K562 (cell line): Measurements from ENCODE around the gene TMEM39B. TPM values are rescaled to one million over a fixed set of nuclear protein-coding genes. Genes with fewer than 3 reads are reported as not detected.
A peak's percentile ranks its signal among the peaks of the same experiment; 100 is the strongest.

Source experiments
- ATF1 ChIP-seq, 2 experiments: fragments of 450-650 bp in 1 of 2; IDR thresholded peaks; 2 replicates each; pipeline ENCODE4 v1.6.1; 2016; ENCODE audit warnings: missing compliant biosample characterization in 1 of 2, missing genetic modification characterization in 1 of 2
- BRD9 ChIP-seq: fragments of 450-650 bp; IDR thresholded peaks from 2 replicates; pipeline ENCODE4 v1.6.1; 2018; ENCODE audit warnings: low read depth; ENCODE audit not compliant: partially characterized antibody
- CCNT2 ChIP-seq: IDR thresholded peaks from 2 replicates; pipeline ENCODE4 v1.6.1; 2011; ENCODE audit warnings: borderline replicate concordance, low read depth, mild to moderate bottlenecking, moderate library complexity, mixed read lengths, low read length; ENCODE audit not compliant: insufficient read length; ENCODE audit errors: extremely low read depth
- MTA2 ChIP-seq: fragments of 450-650 bp; IDR thresholded peaks from 2 replicates; pipeline ENCODE4 v1.6.1; 2016; ENCODE audit warnings: low read depth
- NCOA6 ChIP-seq: fragments of 450-650 bp; IDR thresholded peaks from 2 replicates; pipeline ENCODE4 v1.6.1; 2017; ENCODE audit warnings: mild to moderate bottlenecking
- NR2C1 ChIP-seq, 2 experiments: fragments of 450-650 bp; IDR thresholded peaks; 2 replicates each; pipeline ENCODE4 v1.6.1; 2017; ENCODE audit warnings: mild to moderate bottlenecking in 2 of 2, antibody characterized with exemption in 1 of 2, inconsistent platforms in 1 of 2, missing compliant biosample characterization in 1 of 2, missing genetic modification characterization in 1 of 2
- PTTG1 ChIP-seq: fragments of 450-650 bp; IDR thresholded peaks from 2 replicates; pipeline ENCODE4 v1.6.1; 2016; ENCODE audit warnings: low read depth, mild to moderate bottlenecking, missing genetic modification characterization, missing compliant biosample characterization
- TFAM ChIP-seq: fragments of 250-450 bp; sonication (Bioruptor Pico); conservative IDR thresholded peaks from 2 replicates; pipeline ENCODE4 v1.5.0; 2021; ENCODE audit warnings: mild to moderate bottlenecking, moderate library complexity
- ZNF124 ChIP-seq: sonication (generic); formaldehyde crosslinking; IDR thresholded peaks from 2 replicates; pipeline ENCODE4 v1.8.1; 2022; ENCODE audit warnings: missing genetic modification reagents
- ZNF507 ChIP-seq: conservative IDR thresholded peaks from 2 replicates; pipeline ENCODE4 v1.6.1; 2017; ENCODE audit warnings: missing genetic modification characterization, missing compliant biosample characterization
- ZZZ3 ChIP-seq: fragments of 450-650 bp; IDR thresholded peaks from 2 replicates; pipeline ENCODE4 v1.6.1; 2016; ENCODE audit warnings: antibody characterized with exemption, mild to moderate bottlenecking, moderate library complexity
- polyA plus RNA-seq, 8 experiments: library from polyadenylated mRNA; depleted of rRNA in 4 of 8; stranded (reverse) in 5 of 8; unstranded in 3 of 8; fragments of >200 nt; fragmentation: Nextera tagmentation in 2 of 8; fragmentation: Illumina TruSeq in 1 of 8; extraction: Ambion mirVana in 2 of 8; extraction: Trizol in 1 of 8; gene quantifications; 2 replicates each; pipeline versions ENCODE4 v1.2.1 to v1.2.3, GENCODE V29; 2011 to 2014; ENCODE audit warnings: inconsistent platforms in 1 of 8, missing spikeins in 1 of 8
- total RNA-seq, 7 experiments: library from RNA; depleted of rRNA in 6 of 7; stranded (reverse); fragments of >200 nt in 6 of 7; fragmentation: Illumina TruSeq in 2 of 7; extraction: Trizol in 2 of 7; gene quantifications; 2 replicates each; pipeline versions ENCODE4 v1.2.1 to v1.2.3, GENCODE V29; 2011 to 2021; ENCODE audit warnings: low replicate concordance in 1 of 7
- TF ChIP-seq, protein P1 (sequence below): IDR thresholded peaks from 3 replicates; pipeline ENCODE4 v1.6.1; 2011; ENCODE audit warnings: borderline replicate concordance, mild to moderate bottlenecking, moderate library complexity; ENCODE audit not compliant: insufficient read length; ENCODE audit errors: extremely low read depth
- TF ChIP-seq, protein P2 (sequence below): fragments of 450-650 bp; IDR thresholded peaks from 2 replicates; pipeline ENCODE4 v1.6.1; 2018; ENCODE audit warnings: mild to moderate bottlenecking, low read depth; ENCODE audit not compliant: partially characterized antibody
- TF ChIP-seq, protein P3 (sequence below): fragments of 250-450 bp; sonication (Bioruptor Pico); IDR thresholded peaks from 2 replicates; pipeline ENCODE4 v1.5.0; 2021; ENCODE audit warnings: mild to moderate bottlenecking, borderline replicate concordance
- TF ChIP-seq, protein P4 (sequence below): fragments of 450-650 bp; IDR thresholded peaks from 2 replicates; pipeline ENCODE4 v1.6.1; 2016; ENCODE audit warnings: borderline replicate concordance

The TMEM39B gene
- total and polyA plus RNA-seq, 9 of the 15 experiments (the other 6 are each of a cell fraction or from before 2014, with no cell fraction given) = 0.92 to 28.5 (median 9.7) TPM

DNA sequence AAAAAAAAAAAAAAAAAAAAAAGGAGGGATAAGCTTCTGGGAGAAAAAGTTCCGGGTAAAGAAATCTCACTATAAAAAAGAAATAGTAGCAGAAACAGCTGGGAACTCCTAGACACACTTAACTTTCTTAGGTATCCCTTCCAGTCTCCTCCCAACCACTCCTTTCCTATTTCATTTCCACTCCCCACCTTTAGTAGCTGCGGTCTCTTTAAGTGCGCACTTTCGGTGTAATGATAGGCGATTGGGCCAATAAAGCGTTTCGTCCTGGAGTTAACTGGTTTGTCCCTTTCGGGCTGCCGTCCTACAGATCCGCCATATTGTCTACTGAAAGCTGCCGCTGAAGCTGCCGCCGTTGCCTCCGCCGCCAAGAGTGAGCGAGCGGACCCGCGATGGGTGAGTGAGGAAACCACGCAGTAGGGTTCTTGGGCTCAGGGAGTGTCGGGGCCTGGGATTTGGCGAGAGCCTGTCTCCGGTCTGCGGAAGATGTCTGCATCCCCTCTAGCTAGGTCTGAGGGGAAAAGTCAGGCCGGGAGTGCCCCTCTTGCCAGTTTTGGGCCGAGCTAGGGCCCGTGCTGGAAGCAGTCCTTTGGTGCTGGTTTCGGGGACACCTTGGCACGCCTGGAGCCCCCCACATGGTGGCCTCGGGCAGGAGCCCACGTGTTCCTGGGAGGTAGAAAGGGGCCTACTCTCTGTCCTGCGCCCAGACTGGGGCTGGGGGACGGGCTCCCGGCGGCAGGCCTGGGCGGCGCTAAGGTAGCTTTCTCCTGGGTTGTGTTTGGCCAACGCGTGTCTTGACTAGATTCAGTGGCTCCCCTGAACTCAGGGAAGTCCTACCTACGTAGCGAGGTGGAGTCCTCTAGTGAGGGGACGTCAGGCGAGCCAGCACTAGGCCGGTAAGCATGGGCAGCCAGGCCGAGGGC is 35.3 kb downstream of the TMEM39B start, which contains the start of gene KPNA6 (continued):
- TF ChIP-seq, protein P1, sequence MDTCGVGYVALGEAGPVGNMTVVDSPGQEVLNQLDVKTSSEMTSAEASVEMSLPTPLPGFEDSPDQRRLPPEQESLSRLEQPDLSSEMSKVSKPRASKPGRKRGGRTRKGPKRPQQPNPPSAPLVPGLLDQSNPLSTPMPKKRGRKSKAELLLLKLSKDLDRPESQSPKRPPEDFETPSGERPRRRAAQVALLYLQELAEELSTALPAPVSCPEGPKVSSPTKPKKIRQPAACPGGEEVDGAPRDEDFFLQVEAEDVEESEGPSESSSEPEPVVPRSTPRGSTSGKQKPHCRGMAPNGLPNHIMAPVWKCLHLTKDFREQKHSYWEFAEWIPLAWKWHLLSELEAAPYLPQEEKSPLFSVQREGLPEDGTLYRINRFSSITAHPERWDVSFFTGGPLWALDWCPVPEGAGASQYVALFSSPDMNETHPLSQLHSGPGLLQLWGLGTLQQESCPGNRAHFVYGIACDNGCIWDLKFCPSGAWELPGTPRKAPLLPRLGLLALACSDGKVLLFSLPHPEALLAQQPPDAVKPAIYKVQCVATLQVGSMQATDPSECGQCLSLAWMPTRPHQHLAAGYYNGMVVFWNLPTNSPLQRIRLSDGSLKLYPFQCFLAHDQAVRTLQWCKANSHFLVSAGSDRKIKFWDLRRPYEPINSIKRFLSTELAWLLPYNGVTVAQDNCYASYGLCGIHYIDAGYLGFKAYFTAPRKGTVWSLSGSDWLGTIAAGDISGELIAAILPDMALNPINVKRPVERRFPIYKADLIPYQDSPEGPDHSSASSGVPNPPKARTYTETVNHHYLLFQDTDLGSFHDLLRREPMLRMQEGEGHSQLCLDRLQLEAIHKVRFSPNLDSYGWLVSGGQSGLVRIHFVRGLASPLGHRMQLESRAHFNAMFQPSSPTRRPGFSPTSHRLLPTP = no peak
- TF ChIP-seq, protein P2, sequence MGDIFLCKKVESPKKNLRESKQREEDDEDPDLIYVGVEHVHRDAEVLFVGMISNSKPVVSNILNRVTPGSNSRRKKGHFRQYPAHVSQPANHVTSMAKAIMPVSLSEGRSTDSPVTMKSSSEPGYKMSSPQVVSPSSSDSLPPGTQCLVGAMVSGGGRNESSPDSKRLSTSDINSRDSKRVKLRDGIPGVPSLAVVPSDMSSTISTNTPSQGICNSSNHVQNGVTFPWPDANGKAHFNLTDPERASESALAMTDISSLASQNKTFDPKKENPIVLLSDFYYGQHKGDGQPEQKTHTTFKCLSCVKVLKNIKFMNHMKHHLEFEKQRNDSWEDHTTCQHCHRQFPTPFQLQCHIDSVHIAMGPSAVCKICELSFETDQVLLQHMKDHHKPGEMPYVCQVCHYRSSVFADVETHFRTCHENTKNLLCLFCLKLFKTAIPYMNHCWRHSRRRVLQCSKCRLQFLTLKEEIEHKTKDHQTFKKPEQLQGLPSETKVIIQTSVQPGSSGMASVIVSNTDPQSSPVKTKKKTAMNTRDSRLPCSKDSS = no peak
- TF ChIP-seq NR2C1 (IDR thresholded peaks at IDR 0.05) (0 out of 2 replicates have a peak, but pooled peaks have one; percentile 34), NR2C1 (tag; IDR thresholded peaks at IDR 0.05) (no peak), BRD9 (peak; percentile 74), ZNF507 (tag) (no peak), ZZZ3 (no peak), ZNF124 (CRISPR knock-in tag) (no peak), NCOA6 (no peak), ATF1 (CRISPR knock-in tag; IDR thresholded peaks at IDR 0.05) (no peak), ATF1 (tag; IDR thresholded peaks at IDR 0.05) (peak; percentile 41), PTTG1 (tag) (no peak), MTA2 (no peak), CCNT2 (peak; percentile 16), TFAM (CRISPR knock-in tag) (no peak)
- TF ChIP-seq, protein P3, sequence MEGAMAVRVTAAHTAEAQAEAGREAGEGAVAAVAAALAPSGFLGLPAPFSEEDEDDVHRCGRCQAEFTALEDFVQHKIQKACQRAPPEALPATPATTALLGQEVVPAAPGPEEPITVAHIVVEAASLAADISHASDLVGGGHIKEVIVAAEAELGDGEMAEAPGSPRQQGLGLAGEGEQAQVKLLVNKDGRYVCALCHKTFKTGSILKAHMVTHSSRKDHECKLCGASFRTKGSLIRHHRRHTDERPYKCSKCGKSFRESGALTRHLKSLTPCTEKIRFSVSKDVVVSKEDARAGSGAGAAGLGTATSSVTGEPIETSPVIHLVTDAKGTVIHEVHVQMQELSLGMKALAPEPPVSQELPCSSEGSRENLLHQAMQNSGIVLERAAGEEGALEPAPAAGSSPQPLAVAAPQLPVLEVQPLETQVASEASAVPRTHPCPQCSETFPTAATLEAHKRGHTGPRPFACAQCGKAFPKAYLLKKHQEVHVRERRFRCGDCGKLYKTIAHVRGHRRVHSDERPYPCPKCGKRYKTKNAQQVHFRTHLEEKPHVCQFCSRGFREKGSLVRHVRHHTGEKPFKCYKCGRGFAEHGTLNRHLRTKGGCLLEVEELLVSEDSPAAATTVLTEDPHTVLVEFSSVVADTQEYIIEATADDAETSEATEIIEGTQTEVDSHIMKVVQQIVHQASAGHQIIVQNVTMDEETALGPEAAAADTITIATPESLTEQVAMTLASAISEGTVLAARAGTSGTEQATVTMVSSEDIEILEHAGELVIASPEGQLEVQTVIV (CRISPR knock-in tag) = no peak
- TF ChIP-seq, protein P4, sequence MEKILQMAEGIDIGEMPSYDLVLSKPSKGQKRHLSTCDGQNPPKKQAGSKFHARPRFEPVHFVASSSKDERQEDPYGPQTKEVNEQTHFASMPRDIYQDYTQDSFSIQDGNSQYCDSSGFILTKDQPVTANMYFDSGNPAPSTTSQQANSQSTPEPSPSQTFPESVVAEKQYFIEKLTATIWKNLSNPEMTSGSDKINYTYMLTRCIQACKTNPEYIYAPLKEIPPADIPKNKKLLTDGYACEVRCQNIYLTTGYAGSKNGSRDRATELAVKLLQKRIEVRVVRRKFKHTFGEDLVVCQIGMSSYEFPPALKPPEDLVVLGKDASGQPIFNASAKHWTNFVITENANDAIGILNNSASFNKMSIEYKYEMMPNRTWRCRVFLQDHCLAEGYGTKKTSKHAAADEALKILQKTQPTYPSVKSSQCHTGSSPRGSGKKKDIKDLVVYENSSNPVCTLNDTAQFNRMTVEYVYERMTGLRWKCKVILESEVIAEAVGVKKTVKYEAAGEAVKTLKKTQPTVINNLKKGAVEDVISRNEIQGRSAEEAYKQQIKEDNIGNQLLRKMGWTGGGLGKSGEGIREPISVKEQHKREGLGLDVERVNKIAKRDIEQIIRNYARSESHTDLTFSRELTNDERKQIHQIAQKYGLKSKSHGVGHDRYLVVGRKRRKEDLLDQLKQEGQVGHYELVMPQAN = peak; percentile 73
